NK-92 treated with Interleukin-12 subunit alpha and Interleukin-12 subunit beta, amount 100 ng/mL, for 24 hours (cell line): ENCODE measurements around the gene CSNK1A1.
"Not testable (repeated sequence)": the region's sequence is repeated elsewhere in the genome, so short reads cannot be mapped to it uniquely, and the experiment has no call there.

Experiments
- DNase-seq: peaks from one replicate; lab custom pipeline; 2025; lab: John Stamatoyannopoulos, UW

The CSNK1A1 gene

DNA sequence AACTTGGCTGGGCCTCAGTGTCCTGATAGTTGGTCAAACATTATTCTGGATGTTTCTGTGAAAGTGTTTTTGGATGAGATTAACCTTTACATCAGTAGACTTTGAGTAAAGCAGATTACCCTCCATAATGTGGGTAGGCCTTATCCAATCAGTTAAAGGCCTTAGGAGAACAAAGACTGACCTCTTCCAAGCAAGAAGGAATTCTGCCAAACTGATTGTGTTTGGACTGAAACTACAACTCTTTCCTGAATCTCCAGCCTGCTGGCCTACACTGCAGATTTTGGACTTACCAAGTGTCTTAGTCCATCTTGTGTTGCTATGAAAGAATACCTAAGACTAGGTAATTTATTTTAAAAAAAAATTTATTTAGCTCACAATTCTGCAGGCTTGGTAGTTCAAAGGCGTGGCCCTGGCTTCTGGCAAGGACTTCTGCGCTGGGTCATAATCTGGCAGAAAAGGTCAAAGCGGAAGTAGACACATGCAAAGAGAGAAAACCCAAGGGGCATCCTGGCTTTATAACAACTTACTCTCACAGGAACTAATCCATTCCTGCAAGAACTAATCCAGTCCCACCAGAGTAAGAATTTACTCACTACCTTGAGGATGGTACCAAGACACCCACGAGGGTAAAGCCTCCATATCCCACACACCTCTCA is 21.5 kb upstream of the CSNK1A1 start:
- no peak for DNase-seq

DNA sequence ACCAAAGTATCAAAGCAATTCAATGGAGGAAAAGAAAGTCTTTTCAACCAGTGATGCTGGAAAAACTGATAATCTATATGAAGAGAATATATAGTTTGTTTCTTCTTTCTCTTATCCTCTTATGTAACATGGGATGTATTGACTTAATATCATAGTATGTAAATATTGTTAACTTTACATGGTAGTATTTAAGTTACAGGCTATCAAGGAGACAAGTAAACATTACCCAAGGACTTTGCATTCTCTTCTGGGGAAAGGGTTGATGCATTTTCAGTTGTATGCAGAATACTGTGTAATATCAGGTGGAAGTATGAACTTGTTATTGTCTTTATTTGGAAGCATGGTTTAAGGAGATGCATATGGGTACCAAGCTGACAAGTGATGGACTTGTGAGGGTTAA is 20.9 kb upstream of the CSNK1A1 start:
- no peak for DNase-seq

DNA sequence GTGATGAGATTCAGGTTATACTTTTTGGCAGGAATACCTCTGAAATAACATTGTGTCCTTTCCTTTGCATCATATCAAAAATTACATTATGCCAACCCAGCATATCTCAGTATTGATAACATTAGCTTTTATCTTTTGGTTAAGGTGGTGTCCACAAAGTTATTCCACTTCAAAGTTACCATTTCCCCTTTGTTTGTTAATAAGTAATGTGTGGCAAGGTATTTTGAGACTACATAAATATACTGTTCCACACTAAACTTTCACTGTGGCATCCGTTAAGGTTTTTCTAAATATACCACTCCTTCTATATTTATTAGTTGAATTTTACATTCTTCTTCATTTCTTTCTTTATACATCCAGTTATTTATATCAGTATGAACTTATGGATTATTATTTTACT is 16.0 kb upstream of the CSNK1A1 start:
- DNase-seq: no peak

DNA sequence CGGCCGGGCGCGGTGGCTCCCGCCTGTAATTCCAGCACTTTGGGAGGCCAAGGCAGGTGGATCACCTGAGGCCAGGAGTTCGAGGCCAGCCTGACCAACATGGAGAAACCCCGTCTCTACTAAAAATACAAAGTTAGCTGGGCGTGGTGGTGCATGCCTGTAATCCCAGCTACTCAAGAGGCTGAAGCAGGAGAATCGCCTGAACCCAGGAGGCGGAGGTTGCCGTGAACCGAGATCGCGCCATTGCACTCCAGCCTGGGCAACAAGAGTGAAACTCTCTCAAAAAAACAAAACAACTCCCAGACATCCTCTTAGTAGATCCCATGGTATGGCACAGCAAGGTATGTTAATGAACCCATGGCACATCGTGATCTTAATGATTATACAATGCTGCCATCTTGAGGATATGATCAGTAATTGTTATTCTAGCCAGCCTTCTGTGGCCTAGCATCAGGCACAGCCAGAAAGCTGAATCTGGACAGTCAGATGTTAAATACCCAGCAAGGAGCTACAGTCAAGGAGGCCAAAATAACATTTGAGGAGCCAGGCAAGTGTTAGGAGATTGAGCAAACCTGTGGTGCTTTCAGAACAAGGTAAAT is 13.4 kb upstream of the CSNK1A1 start:
- not testable (repeated sequence) for DNase-seq

DNA sequence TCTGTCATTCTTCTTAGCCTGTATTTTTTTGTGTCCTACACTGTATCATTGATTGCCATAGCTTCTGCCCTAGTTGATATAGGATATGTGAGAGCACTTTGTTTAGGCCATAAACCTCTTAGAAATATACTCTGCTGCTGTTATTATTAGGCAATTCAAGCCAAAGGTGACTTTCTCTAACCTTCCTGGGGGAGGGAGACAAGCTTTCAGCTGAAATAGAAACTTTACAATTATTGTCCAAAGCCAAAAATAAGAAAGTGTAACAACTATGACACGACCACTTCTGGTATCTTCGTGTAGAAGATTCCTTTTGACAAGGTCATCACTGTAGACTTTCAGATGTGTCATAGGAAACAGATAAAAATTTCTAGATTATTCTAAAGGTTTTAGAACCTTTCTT is 12.2 kb upstream of the CSNK1A1 start:
- no peak for DNase-seq

DNA sequence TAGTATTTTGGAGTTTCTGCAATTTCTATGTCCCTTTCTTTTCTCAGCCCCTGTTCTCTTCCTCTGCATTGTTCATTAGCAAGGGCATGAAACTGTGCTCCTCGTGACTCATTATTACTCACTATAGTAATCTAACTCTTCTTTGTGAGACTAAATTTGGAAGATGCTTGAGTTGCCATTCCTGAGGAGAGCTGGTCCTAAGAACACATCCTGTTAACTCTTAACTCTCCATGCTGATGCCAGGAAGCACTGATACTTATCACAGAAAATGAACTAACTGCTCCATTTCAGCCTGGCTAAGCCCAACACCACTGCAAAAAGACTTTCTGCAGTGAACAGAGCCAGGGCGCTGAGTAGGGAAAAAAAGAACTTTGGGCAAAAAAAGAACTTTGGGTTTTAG is 10.6 kb upstream of the CSNK1A1 start:
- no peak for DNase-seq

DNA sequence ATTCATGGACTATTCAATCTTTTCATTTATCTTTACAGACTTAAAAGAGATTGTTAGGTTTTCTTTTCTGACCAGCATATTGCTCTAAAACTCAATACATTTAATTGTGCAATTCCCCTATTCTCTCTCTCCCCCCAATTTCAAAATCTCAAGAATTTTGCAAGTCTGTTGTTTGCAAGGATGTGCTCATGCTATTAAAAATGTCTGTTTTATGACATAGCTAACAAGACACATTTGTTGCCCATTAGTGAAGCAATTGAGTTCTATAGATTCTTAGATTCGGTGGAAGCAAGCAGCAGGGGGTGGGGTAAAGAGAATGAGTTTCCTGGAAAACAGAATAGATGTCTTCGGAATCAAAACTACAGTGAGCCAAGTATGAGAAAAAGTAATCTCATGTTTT is 8.5 kb upstream of the CSNK1A1 start:
- no peak for DNase-seq

DNA sequence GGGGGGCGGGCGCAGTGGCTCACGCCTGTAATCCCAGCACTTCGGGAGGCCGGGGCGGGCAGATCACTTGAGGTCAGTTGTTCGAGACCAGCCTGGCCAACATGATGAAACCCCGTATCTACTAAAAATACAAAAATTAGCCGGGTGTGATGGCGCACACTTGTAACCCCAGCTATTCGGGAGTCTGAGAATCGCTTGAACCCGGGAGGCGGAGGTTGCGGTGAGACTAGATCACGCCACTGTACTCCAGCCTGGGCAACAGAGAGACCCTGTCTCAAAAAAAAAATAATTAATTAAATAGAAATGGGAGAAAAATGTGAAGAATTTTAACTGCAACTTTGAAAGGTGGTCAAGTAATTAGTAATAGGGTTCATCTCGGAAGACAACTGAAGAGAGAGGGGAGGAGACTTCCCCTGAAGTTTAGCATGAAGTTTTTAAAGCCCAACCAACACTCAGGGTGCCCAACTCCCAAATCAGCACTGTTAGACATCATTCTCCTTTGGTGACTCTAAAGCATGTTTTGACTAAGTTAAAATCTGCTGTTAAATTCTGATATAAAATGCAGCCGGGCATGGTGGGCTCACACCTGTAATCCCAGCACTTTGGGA is 1.4 kb upstream of the CSNK1A1 start:
- no peak for DNase-seq

DNA sequence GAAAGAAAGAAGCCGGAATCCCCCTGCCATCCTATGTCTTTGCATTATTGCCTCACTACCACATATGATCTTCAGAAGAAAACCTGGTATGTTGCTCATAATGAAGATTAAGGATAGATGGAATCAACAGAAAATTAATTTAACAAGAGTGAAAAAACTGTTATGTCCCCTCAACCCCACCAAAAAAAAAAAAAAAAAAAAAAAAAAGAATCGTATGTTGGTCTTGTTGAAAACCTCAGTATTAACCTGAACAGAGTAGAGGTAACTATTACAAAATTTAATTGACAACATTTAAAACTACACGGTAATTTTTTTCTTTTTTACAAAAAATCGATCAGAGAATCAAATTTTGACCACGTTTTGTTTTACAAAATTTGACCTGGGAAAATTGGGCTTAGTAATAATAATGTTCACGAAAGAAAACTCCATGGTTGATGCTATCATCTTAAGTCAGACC is 827 bp upstream of the CSNK1A1 start:
- no peak for DNase-seq

DNA sequence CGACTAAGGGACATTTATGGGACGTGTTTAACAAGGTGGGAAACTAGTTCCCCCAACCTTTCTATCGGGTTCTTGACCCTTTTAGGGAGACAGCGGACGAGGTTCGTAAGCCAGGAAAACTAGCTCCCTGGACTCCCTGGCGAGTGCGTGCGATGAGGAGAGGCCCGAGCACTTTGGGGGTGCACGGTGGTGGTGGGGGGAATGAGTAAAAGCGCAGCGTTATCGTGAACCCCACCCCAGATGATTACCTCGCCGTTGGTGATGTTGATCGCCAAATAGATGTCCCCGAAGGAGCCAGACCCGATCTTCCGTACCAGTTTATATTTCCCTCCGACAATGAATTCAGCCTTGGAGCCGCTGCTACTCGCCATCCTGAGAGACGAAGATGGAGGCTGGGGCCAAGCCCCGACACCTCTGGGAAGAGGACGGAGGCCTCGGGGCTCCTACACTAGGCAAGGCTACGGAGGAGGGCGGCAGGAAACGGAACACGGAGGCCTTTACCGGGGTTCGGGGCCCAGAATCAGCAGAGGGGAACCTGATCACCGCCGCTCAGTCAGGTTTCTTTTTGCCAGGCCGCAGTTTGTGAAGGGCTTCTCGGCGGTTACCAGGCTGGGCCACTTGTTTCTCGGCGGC is 529 bp downstream of the CSNK1A1 start:
- no peak for DNase-seq

DNA sequence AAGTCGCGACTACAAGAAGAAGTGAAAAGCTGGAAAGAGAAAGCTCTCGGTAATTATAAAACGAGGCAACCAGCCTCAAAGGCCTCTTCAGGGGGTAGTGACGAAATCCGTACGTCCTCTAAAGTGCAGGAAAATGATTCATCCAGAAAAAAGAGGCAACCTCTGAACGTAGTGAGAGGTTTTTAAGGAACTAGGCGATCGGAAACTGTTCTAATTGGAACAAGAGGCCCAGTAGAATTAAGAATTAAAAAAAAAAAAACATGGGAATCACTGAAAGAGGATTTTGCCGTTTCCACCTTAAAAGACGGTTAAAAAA is 1.0 kb downstream of the CSNK1A1 start:
- DNase-seq: no peak

DNA sequence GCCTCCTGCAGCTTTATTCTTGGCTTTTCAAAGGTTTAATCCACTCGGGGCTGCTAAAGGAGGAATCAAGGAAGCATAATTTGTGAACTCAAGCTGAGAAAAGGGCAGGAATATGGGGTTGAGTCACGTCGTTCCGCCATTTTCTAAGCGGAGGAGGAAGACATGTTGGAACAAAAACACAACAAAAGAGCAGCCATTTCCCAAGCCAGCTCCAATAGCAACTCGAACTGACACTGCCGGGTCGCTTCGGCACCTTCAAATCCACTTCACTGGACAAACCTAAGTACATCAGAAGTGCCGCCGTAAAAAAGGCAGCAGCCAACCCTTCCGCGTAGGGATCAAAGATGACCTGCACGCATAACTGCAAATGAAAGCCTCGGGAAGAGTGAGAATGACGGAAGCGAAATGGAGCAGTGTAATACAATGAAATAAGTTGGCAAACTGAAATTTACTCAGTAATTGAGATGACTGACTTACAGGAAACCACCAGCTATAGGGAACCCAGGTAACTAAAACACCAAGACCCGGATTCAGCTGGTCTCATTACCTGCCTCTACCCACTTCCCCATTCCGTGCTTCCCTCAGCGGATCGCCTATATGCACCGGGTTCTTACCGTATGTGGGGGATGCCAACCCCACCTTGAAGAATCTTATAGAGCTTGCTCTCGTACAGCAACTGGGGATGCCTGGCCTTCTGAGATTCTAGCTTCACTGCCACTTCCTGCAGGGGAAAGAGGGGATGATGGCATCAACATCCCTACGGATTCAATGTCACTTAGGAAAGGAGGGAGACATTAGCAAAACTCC is 1.6 kb downstream of the CSNK1A1 start:
- no peak for DNase-seq

DNA sequence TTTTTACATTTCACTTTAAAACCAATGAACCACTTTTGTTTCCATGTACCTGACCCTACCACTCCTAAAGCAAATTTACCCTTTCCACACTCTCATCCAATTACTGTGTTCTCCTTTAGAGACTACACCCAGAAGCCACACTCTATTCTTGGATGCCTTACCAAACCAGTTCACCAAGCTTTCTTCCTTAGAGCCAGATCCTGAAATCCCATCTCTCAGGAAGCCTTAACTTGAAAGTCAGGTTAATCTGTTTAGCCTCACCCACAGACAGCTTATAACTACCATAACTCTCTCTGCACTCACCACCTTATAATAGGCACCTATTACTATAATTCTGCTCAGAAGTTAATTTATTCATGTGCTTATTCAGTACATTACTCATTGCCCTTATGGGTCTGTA is 4.3 kb downstream of the CSNK1A1 start:
- DNase-seq: no peak

DNA sequence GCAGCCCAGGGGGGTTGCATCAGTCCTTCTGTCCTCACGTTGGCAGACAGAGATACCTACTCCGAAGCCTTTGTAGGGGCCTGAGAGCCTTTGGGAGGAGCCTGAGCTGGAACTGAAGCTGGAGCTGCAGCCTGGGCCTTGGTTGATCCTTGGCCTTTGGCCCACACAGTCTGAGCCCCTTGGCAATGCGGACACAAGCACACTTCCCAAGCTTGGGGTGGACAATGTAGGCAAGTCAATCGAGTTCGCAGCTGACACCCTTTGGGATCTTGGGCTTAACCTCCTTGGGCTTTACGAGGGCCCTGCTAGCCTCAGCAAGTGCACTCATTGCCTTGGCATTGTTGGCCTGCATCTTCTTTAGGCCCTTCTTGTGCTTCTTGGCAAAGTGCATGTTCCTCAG is 5.9 kb downstream of the CSNK1A1 start:
- DNase-seq: no peak

DNA sequence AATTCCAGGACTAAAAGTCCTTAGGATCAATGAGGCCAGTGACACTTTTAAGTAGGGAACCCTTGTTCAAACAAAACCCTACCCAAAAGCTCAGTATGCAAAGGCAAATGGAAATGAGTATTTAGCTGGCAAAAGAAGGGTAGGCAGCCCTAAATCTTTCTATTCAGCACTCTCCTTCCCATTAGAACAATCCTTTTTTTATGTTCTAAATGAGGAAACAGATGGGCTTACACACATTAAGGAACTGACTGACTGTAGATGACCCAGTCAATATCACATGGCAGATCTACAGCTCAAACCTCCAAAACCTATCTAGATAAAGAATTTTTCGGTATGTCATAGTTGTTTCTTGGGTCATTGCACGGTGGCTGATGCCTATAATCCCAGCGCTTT is 7.2 kb downstream of the CSNK1A1 start:
- no peak for DNase-seq

DNA sequence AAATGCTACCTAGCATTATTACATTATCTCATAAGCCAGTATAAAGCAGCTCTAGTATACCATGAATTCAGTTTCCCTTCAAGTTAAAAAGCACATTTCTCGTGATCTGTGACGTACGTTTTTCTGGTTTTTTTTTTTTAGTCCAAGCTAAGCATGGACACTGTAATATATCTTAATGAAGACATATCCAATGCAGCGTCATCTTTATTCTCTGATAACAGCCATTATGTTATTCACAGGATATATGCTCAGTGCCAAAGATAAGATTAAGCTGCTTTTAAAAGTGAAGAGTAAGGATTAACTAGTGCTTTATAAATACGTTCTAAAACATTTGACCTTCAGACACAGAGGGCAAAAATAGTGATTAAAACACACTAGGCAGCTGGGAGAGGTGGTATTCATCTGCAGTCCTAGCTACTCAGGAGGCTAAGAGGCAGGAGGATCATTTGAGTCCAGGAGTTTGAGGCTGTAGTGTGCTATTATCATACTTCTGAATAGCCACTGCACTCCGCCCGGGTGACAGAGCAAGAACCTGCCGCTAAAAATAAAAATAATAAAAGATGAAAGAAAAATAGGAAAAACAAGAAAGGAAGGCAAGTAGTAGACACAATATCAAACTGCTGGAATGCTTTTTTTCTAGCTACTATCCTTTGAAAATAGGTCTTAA is 7.7 kb downstream of the CSNK1A1 start:
- DNase-seq: no peak

DNA sequence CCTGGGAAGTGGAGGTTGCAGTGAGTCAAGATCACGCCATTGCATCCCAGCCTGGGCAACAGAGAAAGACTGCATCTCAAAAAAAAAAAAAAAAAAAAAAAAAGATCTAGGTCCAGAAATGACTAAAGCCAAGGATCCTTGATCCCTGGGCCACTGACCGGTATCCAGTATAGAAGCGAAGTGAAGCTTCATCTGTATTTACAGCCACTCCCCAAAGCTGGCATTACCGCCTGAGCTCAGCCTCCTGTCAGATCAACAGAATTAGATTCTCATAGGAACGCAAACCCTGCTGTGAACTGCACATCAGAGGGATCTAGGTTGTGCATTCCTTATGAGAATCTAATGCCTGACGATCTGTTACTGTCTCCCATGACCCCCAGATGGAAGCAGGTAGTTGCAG is 9.3 kb downstream of the CSNK1A1 start:
- no peak for DNase-seq

DNA sequence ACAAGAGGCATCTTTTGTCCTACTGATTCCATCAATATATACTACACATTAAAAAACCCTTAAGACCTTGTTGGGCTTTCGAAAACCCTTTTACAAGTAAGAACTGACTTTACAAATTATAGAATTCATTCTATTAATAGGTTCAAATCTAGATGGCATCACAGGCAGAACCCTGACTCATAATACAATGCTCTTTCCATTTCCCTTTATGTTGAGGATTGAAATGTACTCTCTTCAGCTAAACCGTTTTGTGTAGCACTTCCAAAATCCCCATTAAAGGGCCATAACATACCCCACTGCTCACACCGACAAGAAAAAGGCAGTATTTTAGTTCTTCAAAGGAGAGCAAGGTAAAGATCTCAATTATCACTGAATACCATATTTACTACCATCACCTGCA is 11.2 kb downstream of the CSNK1A1 start:
- no peak for DNase-seq

DNA sequence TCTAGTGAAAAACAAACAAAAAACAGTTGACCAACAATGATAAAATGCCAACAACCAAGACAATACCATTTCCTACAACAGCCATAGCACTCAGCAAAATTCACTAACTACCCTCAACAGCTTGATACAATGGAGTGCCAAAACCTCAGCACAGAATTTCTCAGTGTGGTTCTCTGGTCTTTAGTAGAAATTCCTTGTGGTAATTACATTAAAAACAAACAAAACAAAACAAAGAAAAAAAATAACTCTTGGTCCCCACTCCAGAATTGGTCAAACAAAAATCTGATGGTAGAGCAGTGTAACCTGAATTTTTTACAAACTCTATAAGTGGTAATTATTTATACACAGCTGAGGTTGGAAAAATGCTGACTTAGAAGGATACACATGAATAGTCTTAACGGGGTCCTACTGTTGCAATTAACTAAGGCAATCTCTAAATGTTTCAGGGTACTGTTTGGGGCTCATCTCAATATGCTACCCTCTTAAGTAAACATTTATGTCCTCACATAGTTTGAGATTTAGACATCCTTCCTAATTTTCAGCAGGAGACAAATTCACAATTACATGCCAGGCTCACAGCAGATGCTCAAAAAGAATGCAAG is 13.8 kb downstream of the CSNK1A1 start:
- DNase-seq: no peak

DNA sequence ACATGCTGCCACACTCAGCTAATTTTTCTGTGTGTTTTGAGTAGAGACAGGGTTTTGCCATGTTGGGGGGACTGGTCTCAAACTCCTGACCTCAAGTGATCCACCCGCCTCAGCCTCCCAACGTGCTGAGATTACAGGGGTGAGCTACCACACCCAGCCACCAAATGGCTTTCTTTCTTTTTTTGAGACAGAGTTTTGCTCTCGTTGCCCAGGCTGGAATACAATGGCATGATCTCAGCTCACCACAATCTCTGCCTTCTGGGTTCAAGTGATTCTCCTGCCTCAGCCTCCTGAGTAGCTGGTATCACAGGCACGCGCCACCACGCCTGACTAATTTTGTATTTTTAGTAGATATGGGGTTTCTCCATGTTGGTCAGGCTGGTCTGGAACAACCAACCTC is 15.5 kb downstream of the CSNK1A1 start:
- DNase-seq: not testable (repeated sequence)

DNA sequence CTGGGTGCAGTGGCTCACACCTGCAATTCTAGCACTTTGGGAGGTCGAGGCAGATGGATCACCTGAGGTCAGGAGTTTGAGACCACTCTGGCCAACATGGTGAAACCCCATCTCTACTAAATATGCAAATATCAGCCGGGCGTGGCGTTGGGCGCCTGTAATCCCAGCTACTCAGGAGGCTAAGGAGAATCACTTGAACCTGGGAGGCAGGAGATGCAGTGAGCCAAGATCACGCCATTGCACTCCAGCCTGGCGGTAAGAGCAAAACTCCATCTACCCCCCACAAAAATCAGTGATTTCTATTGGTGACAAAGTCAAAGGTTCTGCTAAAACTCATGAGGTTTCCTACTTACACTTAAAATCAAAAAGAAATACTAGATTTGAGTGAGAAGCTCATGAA is 18.8 kb downstream of the CSNK1A1 start:
- DNase-seq: no peak

DNA sequence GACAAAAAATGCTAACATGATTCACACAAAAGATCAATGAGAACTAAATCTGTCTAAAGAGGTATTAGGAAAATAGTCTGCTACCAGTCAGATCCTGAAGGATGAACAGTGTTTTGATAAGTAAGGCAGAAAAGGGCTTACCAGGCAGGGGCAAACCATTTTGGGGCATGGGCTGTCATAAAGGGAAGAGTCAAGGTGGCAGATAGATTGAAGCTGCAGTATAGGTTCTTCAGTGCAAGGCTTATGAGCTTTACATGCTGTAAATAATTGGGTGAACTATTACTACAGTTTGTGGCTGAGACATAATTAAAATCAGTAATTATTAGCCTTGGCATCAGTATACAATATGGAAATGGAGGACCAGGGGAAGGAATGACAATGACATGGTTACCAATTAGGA is 21.8 kb downstream of the CSNK1A1 start:
- DNase-seq: no peak
